SHP77 treated with DMSO at 0.1 percent for 48 hours (cell line): ENCODE results near the gene CACTIN.

Experiments
- DNase-seq: peaks from one replicate; lab custom pipeline; 2025; lab: John Stamatoyannopoulos, UW

CACTIN gene

DNA sequence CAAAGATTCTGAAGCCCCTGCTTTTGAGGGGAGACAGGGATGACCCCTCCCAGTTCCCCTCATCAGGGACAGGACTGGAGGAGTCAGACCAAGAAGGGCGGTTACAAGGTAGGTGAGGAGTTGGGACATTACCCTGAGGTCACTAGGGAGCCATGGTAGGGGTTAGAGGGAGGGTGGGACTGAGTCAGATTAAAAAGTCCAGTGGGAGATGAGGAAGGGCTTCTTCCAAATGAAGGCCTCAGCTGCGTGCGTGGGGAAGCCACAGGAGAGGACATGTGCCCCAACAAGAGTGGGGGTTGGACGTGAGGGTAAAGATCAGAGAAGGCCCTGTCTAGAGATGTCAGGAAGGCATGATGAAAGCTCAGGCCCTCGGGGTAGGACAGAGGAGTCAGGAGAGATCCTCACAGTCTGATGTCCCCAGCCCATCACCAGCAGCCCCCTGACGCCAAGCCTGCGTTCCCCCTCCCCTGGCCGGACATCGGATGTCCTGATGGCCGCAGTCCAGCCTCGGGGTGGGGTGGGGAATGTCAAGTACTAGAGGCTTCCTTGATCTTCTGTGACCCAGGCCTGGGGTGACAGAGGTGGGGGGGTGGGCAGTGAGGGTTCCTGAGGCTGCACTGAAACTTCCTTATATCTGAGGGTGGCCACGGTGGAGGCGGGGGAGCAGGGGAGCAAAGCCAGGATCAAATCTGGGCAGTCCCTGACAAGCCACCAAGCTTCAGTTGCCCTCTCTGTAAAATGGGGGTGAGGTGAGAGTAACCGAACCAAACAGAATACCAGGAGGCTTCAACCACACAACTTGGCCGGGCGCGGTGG, 62.7 kb downstream of the CACTIN start:
- no peak for DNase-seq
